ENCODE results near the gene PTPN3. TPM values are rescaled to one million over a fixed set of nuclear protein-coding genes. Genes with fewer than 3 reads are reported as not detected.

Gene PTPN3
- polyA plus RNA-seq, 1 experiment: 1.1 TPM

- TF ChIP-seq CTCF (IDR thresholded peaks at IDR 0.05; ENCODE audit: insufficient read depth, low read depth, low read length): no peak
- no peak overlapping the region for H3K4me3 ChIP-seq (ENCODE audit: low read depth, low read length)
- no peak for DNase-seq (ENCODE audit: low read depth)
- no peaks in the 10 kb centered on the region for H3K27me3 ChIP-seq (ENCODE audit: control insufficient read depth, insufficient read depth, low read length)
- ChIA-PET CTCF (interaction anchor here (0.6 to 1.6 kb wide), 3 partner anchors 15 to 49 kb away, joined by 3 to 10 read pairs (median 3); no protein-coding TSS in a partner anchor), POLR2A (no interaction called here)
- H3K36me3 ChIP-seq (ENCODE audit: control insufficient read depth, insufficient read depth, low read length): no peaks in the 10 kb centered on the region
Observed at GRCh38 chr9:109463924-109464625, 34.0 kb downstream of the PTPN3 start.

- no peaks in the 10 kb centered on the region; the same call in 1 of the 2 replicates for H3K27me3 ChIP-seq (ENCODE audit: control insufficient read depth, insufficient read depth, low read length)
- H3K36me3 ChIP-seq (ENCODE audit: control insufficient read depth, insufficient read depth, low read length): no peaks in the 10 kb centered on the region
- ChIA-PET POLR2A (no interaction called here), CTCF (interaction anchor here (0.7 to 5.1 kb wide), 3 partner anchors 10 to 23 kb away, joined by 3 to 33 read pairs (median 12); no protein-coding TSS in a partner anchor)
- H3K4me3 ChIP-seq (ENCODE audit: low read depth, low read length): no peak overlapping the region
- TF ChIP-seq CTCF (IDR thresholded peaks at IDR 0.05; ENCODE audit: insufficient read depth, low read depth, low read length): no peak
- no peak for DNase-seq (ENCODE audit: low read depth)
Observed at GRCh38 chr9:109460576-109460975, 37.5 kb downstream of the PTPN3 start.

DNA sequence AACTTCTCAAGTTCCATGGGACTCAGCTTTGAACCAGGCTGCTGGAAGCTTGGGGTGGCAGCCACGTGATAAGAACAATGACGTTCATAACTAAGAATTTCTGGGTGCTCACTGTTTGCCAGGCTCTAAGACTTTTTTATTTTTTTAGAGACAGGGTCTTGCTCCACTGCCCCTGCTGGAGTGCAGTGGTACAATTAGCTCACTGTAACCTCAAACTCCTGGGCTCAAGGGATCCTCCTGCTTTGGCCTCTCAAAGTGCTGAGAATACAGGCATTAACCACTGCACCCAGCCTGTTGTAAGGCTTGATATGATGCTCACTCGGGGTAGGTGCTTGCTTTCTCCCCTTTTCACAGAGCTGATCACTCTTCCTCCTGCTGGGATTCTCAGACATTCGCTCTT, 38.7 kb downstream of the PTPN3 start:
- POLR2A ChIA-PET: no interaction called here
- no peak for TF ChIP-seq CTCF (IDR thresholded peaks at IDR 0.05; ENCODE audit: insufficient read depth, low read depth, low read length)
- H3K4me3 ChIP-seq (ENCODE audit: low read depth, low read length): no peak overlapping the region
- DNase-seq (ENCODE audit: low read depth): no peak
- no peaks in the 10 kb centered on the region; the same call in 1 of the 2 replicates for H3K27me3 ChIP-seq (ENCODE audit: control insufficient read depth, insufficient read depth, low read length)
- no peaks in the 10 kb centered on the region for H3K36me3 ChIP-seq (ENCODE audit: control insufficient read depth, insufficient read depth, low read length)
- CTCF ChIA-PET: interaction anchor here (1.1 to 5.1 kb wide), 3 partner anchors 9 to 18 kb away, joined by 3 to 33 read pairs (median 20); no protein-coding TSS in a partner anchor

DNA sequence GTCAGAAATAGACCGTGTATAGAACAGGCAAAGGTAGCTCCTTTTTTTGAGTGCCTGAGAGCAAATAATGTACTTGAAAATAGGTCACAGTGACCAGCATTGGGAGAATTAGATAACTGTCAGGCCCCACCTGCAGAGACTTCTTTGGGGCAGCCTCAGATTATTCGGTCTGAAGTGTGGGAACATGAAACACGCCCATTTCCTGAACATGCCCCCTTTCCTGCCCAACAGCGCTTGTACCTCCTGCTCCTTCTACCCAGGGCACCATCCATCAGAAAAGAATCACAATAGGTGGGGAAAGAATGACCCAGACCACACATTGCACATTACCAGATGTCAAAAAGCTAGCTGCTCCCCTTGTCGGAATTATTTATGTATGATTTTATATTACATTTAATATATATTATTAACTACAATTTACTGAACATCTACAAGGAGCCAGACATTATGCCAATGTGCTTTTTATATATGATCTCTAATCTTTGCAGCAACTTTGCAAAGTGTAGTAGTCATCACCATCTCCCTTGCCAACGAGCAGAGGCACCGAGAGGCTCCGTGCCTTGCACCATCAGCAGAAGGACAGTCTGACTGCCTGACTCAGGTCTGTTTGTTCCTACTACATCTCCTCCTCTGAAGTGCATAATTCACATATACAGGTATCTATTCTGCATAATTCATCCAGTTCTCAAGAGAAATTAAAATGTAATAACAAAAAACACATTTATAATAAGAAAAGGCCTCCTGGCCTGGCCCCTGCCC, 39.5 kb downstream of the PTPN3 start:
- H3K27me3 ChIP-seq (ENCODE audit: control insufficient read depth, insufficient read depth, low read length): no peaks in the 10 kb centered on the region; the same call in 1 of the 2 replicates

More for the DNA sequence above, 39.5 kb downstream of the PTPN3 start:
- Histone ChIP-seq H3K36me3 (ENCODE audit: control insufficient read depth, insufficient read depth, low read length) (no peaks in the 10 kb centered on the region), H3K4me3 (ENCODE audit: low read depth, low read length) (no peak overlapping the region)
- POLR2A ChIA-PET: no interaction called here
- TF ChIP-seq CTCF (IDR thresholded peaks at IDR 0.05; ENCODE audit: insufficient read depth, low read depth, low read length): no peak
- CTCF ChIA-PET: interaction anchor here (1.1 to 5.1 kb wide), 4 partner anchors 9 to 37 kb away, joined by 3 to 33 read pairs (median 12); no protein-coding TSS in a partner anchor
- DNase-seq (ENCODE audit: low read depth): no peak
